Measurements from ENCODE around the gene FBRSL1. TPM values are rescaled to one million over a fixed set of nuclear protein-coding genes. Genes with fewer than 3 reads are reported as not detected.

FBRSL1 gene
- total and polyA plus RNA-seq, 2 of the 8 experiments (the other 6 are each of a cell fraction or from before 2014, with no cell fraction given), result 18.4 to 109 TPM

GRCh38 chr12:132483612-132484011 is 6.3 kb upstream of the FBRSL1 start:
- no peak overlapping the region for H2BK20ac ChIP-seq (ENCODE audit: low read length)
- no peak overlapping the region for H2BK12ac ChIP-seq (ENCODE audit: low read depth, low read length)
- H3K27ac ChIP-seq (ENCODE audit: low read depth, low read length), result no peak overlapping the region
- H3K4me1 ChIP-seq (replicated peaks in 1 of 4; ENCODE audit: control insufficient read depth in 3 of 4, insufficient read depth in 4 of 4, low read length in 3 of 4), result peaks cover 0 to 2% (median 0%) of the 10 kb centered on the region in 4 experiments; a peak in 1 of 7 replicates
- DNase-seq (ENCODE audit: low read depth in 1 of 2, low spot score in 2 of 2) (no peak), FAIRE-seq (no peak)
- no peak overlapping the region for H2BK15ac ChIP-seq (ENCODE audit: low read length)
- no peak overlapping the region for H3K23ac ChIP-seq (ENCODE audit: insufficient read length)
- H3K56ac ChIP-seq (replicated peaks; ENCODE audit: insufficient read length, low read depth, low read length), result no peak overlapping the region
- TF ChIP-seq TAF7 (optimal IDR thresholded peaks at IDR 0.05; ENCODE audit: borderline replicate concordance, low read depth, low read length) (no peak), JUN (IDR thresholded peaks at IDR 0.05; ENCODE audit: low read depth, low read length) (no peak), SP2 (IDR thresholded peaks at IDR 0.05; ENCODE audit: low read length) (no peak), HDAC2 (IDR thresholded peaks at IDR 0.05; ENCODE audit: borderline replicate concordance in 1 of 2, low read depth in 2 of 2, low read length in 2 of 2) (no peak), POLR2AphosphoS5 (IDR thresholded peaks at IDR 0.05; ENCODE audit: low read depth, low read length) (no peak), KDM4A (IDR thresholded peaks at IDR 0.05; ENCODE audit: low read depth, low read length, severe bottlenecking) (no peak)
- H3K9me3 ChIP-seq (ENCODE audit: insufficient read depth in 2 of 2, low read depth in 1 of 2, low read length in 1 of 2), result no peaks in the 10 kb centered on the region
- H2AFZ ChIP-seq (ENCODE audit: low read length), result no peak overlapping the region
- H4K5ac ChIP-seq (ENCODE audit: insufficient read length, low read depth, low read length), result no peak overlapping the region
- no peak overlapping the region for H3K18ac ChIP-seq (ENCODE audit: extremely low read depth, low read length)
- H4K20me1 ChIP-seq (replicated peaks in 1 of 2; ENCODE audit: control insufficient read depth in 1 of 2, insufficient read depth in 2 of 2, low read length in 2 of 2), result peaks cover 1 to 2% of the 10 kb centered on the region in 2 experiments
- no peak overlapping the region for H3K9ac ChIP-seq (replicated peaks in 1 of 4; ENCODE audit: extremely low read depth in 1 of 4, low read depth in 3 of 4, low read length in 3 of 4)
- H2AK5ac ChIP-seq (ENCODE audit: low read depth, low read length), result no peak overlapping the region
- CTCF ChIA-PET (ENCODE audit: partially characterized antibody), result interaction anchor here (1.1 to 2.0 kb wide), 5 partner anchors 23 to 78 kb away, joined by 3 to 9 read pairs (median 4); no protein-coding TSS in a partner anchor
- no peaks in the 10 kb centered on the region for H3K79me2 ChIP-seq (ENCODE audit: control insufficient read depth in 1 of 2, insufficient read depth in 2 of 2, low read length in 2 of 2)
- no peak overlapping the region for H3K4ac ChIP-seq (replicated peaks; ENCODE audit: insufficient read length, low read depth, low read length)
- no peak overlapping the region for H3K4me3 ChIP-seq (ENCODE audit: extremely low read depth in 1 of 4, insufficient read depth in 2 of 4, low read depth in 3 of 4, low read length in 4 of 4)
- no peaks in the 10 kb centered on the region for H3K36me3 ChIP-seq (ENCODE audit: control insufficient read depth in 2 of 4, insufficient read depth in 4 of 4, low read length in 3 of 4)
- POLR2A ChIA-PET (ENCODE audit: partially characterized antibody), result no interaction called here
- WGBS, 2 experiments (ENCODE audit: extremely low coverage in 1 of 2, insufficient coverage in 1 of 2, insufficient read length in 1 of 2, insufficient replicate concordance in 2 of 2, low coverage in 1 of 2, low lambda C conversion rate in 2 of 2, missing lambda C conversion rate in 1 of 2), result 86% methylated on average over 15 of the region's 17 CpGs; no CpG with 5 or more reads in 1 of the 2 experiments
- no peak overlapping the region for H3K4me2 ChIP-seq (ENCODE audit: insufficient read depth in 1 of 2, low read depth in 2 of 2, low read length in 2 of 2)
- no peaks in the 10 kb centered on the region for H3K79me1 ChIP-seq (ENCODE audit: low read depth, low read length)
- H3K23me2 ChIP-seq (ENCODE audit: low read depth, low read length), result no peaks in the 10 kb centered on the region
- H3K14ac ChIP-seq (ENCODE audit: insufficient read length), result no peak overlapping the region
- H4K8ac ChIP-seq (ENCODE audit: extremely low read depth, insufficient read depth, low read length), result no peak overlapping the region
- no peak overlapping the region for H2BK5ac ChIP-seq (ENCODE audit: low read depth, low read length)
- H3K27me3 ChIP-seq (replicated peaks in 1 of 4; ENCODE audit: control insufficient read depth in 3 of 4, extremely low read depth in 1 of 4, insufficient read depth in 3 of 4, low read length in 3 of 4), result peaks cover 44 to 97% (median 85%) of the 10 kb centered on the region in 4 experiments
- no peak overlapping the region for H2BK120ac ChIP-seq (replicated peaks; ENCODE audit: low read depth, low read length)
- no peak overlapping the region for H4K91ac ChIP-seq (replicated peaks; ENCODE audit: insufficient read length, low read length)
